SK-N-MC (cell line): ENCODE measurements around the gene NRXN3.

Experiments
- EZH2 ChIP-seq: fragments of 200-600 bp; sonication (generic); IDR thresholded peaks from one replicate; pipeline ENCODE4 v1.6.1; 2017; ENCODE audit warnings: antibody characterized with exemption
- FOXP2 ChIP-seq: optimal IDR thresholded peaks from 2 replicates; pipeline ENCODE3; 2011; ENCODE audit warnings: mild to moderate bottlenecking, moderate library complexity; ENCODE audit not compliant: insufficient read depth; ENCODE audit errors: extremely low read length, control extremely low read depth
- POLR2AphosphoS5 ChIP-seq: IDR thresholded peaks from 2 replicates; pipeline ENCODE4 v1.6.1; 2012; ENCODE audit warnings: mild to moderate bottlenecking, low read depth, low read length, borderline replicate concordance

DNA sequence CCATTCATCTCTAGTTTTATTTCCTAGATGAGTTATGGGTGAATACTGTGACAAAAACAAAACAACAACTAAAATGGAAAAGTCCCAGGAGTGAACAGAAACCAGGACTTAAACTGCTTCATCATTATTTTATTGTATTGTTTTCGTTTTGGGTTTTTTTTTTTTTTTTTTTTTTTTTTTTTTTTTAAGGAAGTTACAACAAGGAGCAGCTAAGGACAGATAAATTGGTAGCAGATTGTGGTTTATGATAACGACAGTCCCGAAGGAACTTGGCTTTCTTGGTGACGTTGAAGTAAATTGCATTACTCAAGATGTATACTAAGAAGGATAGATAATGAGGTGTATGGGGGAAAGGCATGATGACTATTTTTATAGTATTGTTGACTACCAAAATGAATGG lies 866.3 kb downstream of the NRXN3 start:
- TF ChIP-seq POLR2AphosphoS5: no peak
- TF ChIP-seq FOXP2: no peak
- TF ChIP-seq EZH2: no peak
